GM12873 (cell line): Measurements from ENCODE around the gene PDE4D.

Source experiments
- CTCF ChIP-seq: IDR thresholded peaks from 2 replicates; pipeline ENCODE4 v1.5.1; 2012; ENCODE audit warnings: low read depth, mild to moderate bottlenecking, moderate library complexity, low read length, control low read depth; ENCODE audit not compliant: insufficient read depth; ENCODE audit errors: missing control alignments

PDE4D gene

GRCh38 chr5:59351076-59351794 lies 542.3 kb downstream of the PDE4D start:
- TF ChIP-seq CTCF, result no peak

GRCh38 chr5:59348189-59348588 lies 545.3 kb downstream of the PDE4D start:
- TF ChIP-seq CTCF, result no peak

- TF ChIP-seq CTCF, result no peak
Measured at GRCh38 chr5:59346982-59347381, 546.5 kb downstream of the PDE4D start.

GRCh38 chr5:59346514-59346913 lies 547.0 kb downstream of the PDE4D start:
- no peak for TF ChIP-seq CTCF

- TF ChIP-seq CTCF, result no peak
Measured at GRCh38 chr5:59342181-59342580, 551.3 kb downstream of the PDE4D start.

- no peak for TF ChIP-seq CTCF
Measured at GRCh38 chr5:59341760-59342159, 551.8 kb downstream of the PDE4D start.

- no peak for TF ChIP-seq CTCF
Measured at GRCh38 chr5:59341155-59341554, 552.4 kb downstream of the PDE4D start.
